ENCODE measurements around the gene MYD88. TPM values are rescaled to one million over a fixed set of nuclear protein-coding genes. Genes with fewer than 3 reads are reported as not detected.

Gene MYD88
- total RNA-seq, 5 donors from 2014 or later (not counting 1 experiment from before 2014, with no cell fraction given): 32.4 to 68.5 (median 56.6) TPM

DNA sequence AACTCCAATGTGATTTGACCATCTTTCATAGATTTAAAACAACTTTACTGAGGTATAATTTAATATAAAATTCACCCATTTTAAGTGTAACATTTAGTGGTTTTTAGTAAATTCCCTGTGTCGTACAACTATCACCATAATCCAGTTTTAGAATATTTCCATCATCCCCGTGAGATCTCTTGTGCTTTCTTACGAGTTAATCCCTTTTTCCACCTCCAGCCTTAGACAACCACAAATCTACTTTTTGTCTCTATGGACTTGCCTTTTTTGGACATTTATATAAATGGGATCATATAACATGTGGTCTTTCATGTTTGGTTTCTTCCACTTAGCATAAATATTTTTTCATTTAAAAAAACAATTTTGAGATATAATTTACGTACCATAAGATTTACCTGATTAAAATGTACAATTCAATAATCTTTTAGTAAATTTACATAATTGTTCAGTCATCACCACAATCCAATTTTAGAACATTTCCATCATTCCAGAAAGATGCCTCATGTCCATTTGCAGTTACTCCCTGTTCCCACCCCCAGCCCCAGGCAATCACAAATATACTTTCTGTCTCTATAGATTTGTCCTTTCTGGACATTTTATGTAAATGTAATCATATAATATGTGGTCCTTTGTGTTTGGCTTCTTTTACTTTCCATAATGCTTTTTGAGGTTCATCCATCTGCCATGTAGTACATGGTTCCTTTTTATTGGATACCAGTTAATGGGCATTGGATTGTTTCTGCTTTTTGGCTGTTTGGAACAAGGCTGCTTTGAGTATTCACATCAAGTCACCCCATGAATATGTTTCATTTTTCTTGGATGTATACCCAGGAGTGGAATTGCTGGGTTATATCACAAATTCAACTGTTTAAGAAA, 29.9 kb downstream of the MYD88 start:
- H3K9me3 ChIP-seq: no peaks in the 10 kb centered on the region
- peaks cover 74 to 84% (median 81%) of the 10 kb centered on the region in 3 donors for H3K4me1 Mint-ChIP-seq
- H3K9me3 Mint-ChIP-seq: no peaks in the 10 kb centered on the region
- H3K27me3 Mint-ChIP-seq: no peaks in the 10 kb centered on the region
- no CpG with 5 or more reads among the region's 4 CpGs for WGBS (ENCODE audit: insufficient coverage)
- H3K27ac Mint-ChIP-seq: no peak overlapping the region
- H3K4me1 ChIP-seq (ENCODE audit: control insufficient read depth in 1 of 2, extremely low read depth in 1 of 2, insufficient read depth in 2 of 2, low read length in 2 of 2): peaks cover 22 to 27% of the 10 kb centered on the region in 2 experiments
- ChIA-PET CTCF (no interaction called here), POLR2A (no interaction called here)
- H3K27me3 ChIP-seq (replicated peaks in 1 of 2; ENCODE audit: control insufficient read depth in 2 of 2, extremely low read depth in 1 of 2, insufficient read depth in 2 of 2, low read length in 1 of 2): no peaks in the 10 kb centered on the region
- DNase-seq: no peak
- H3K4me3 ChIP-seq (ENCODE audit: control insufficient read depth in 1 of 2, extremely low read depth in 1 of 2, low read length in 1 of 2): no peak overlapping the region
- peak overlapping the region in 2 of 3 donors; percentile 92 to 93 for H3K4me3 Mint-ChIP-seq
- H3K36me3 Mint-ChIP-seq: peaks cover 3% of the 10 kb centered on the region
- ATAC-seq (replicated peaks in 1 of 4): no peak
- no peak overlapping the region for H3K27ac ChIP-seq (ENCODE audit: low read length)
- H3K36me3 ChIP-seq (ENCODE audit: control insufficient read depth in 2 of 2, extremely low read depth in 1 of 2, insufficient read depth in 1 of 2, low read length in 1 of 2): no peaks in the 10 kb centered on the region

DNA sequence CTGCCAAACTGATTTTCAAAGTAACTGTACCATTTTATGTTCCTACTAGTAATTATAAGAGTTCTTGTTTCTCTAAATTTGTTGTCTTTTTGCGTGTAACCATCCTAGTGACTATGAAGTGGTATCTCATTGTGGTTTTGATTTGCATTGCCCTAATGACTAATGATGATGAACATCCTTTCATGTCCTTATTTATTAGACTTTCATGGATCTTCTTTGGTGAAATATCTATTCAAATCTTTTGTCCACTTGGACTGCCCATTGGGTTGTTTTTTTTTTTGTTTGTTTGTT, 30.5 kb downstream of the MYD88 start:
- Histone ChIP-seq H3K4me1 (ENCODE audit: control insufficient read depth in 1 of 2, extremely low read depth in 1 of 2, insufficient read depth in 2 of 2, low read length in 2 of 2) (peaks cover 24 to 31% of the 10 kb centered on the region in 2 experiments), H3K9me3 (no peaks in the 10 kb centered on the region), H3K36me3 (ENCODE audit: control insufficient read depth in 2 of 2, extremely low read depth in 1 of 2, insufficient read depth in 1 of 2, low read length in 1 of 2) (no peaks in the 10 kb centered on the region), H3K4me3 (ENCODE audit: control insufficient read depth in 1 of 2, extremely low read depth in 1 of 2, low read length in 1 of 2) (no peak overlapping the region), H3K27ac (ENCODE audit: low read length) (no peak overlapping the region), H3K27me3 (replicated peaks in 1 of 2; ENCODE audit: control insufficient read depth in 2 of 2, extremely low read depth in 1 of 2, insufficient read depth in 2 of 2, low read length in 1 of 2) (no peaks in the 10 kb centered on the region)
- Mint-ChIP-seq H3K4me1 (peaks cover 80 to 89% (median 87%) of the 10 kb centered on the region in 3 donors), H3K9me3 (no peaks in the 10 kb centered on the region), H3K36me3 (peaks cover 3% of the 10 kb centered on the region), H3K4me3 (peak overlapping the region in 1 of 3 donors; percentile 9), H3K27me3 (no peaks in the 10 kb centered on the region), H3K27ac (peak overlapping the region in 1 of 2 donors; percentile 36)
- POLR2A ChIA-PET: no interaction called here
- CTCF ChIA-PET: interaction anchor here in 1 of 2 donors (0.7 kb wide), 1 partner anchor 25 kb away, joined by 9 read pairs; no protein-coding TSS in a partner anchor
- ATAC-seq (replicated peaks in 1 of 4) (no peak), DNase-seq (no peak)
- WGBS (ENCODE audit: insufficient coverage): no CpG with 5 or more reads among the region's 1 CpG

DNA sequence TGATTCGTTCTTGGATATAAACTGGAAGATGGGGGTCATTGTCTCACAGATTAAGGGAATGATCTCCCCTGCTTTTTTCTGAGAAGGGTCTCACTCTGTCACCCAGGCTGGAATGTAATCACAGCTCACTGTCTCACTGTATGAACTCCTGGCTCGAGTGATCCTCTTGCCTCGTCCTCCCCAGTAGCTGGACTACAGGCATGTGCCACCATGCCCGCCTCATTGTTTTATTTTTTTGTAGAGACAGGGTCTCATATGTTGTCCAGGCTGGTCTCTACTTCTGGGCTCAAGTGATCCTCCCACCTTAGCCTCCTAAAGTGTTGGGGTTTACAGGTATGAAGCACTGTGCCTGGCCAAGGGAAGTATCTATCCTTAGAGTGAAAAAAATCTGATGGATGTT, 32.3 kb downstream of the MYD88 start:
- DNase-seq: no peak
- WGBS (ENCODE audit: insufficient coverage): 100% methylated on average over 2 of the region's 4 CpGs
- no peak overlapping the region for H3K27ac ChIP-seq (ENCODE audit: low read length)
- POLR2A ChIA-PET: no interaction called here
- H3K4me1 ChIP-seq (ENCODE audit: control insufficient read depth in 1 of 2, extremely low read depth in 1 of 2, insufficient read depth in 2 of 2, low read length in 2 of 2): peaks cover 22 to 28% of the 10 kb centered on the region in 2 experiments
- peaks cover 3% of the 10 kb centered on the region for H3K36me3 Mint-ChIP-seq
- H3K9me3 ChIP-seq: no peaks in the 10 kb centered on the region
- H3K27me3 Mint-ChIP-seq: no peaks in the 10 kb centered on the region
- no peak overlapping the region for H3K27ac Mint-ChIP-seq
- no peaks in the 10 kb centered on the region for H3K36me3 ChIP-seq (ENCODE audit: control insufficient read depth in 2 of 2, extremely low read depth in 1 of 2, insufficient read depth in 1 of 2, low read length in 1 of 2)
- H3K4me3 Mint-ChIP-seq: no peak overlapping the region
- H3K4me1 Mint-ChIP-seq: peaks cover 87 to 89% (median 87%) of the 10 kb centered on the region in 3 donors
- CTCF ChIA-PET: no interaction called here
- no peaks in the 10 kb centered on the region for H3K9me3 Mint-ChIP-seq
- no peak for ATAC-seq (replicated peaks in 1 of 4)
- no peak overlapping the region for H3K4me3 ChIP-seq (ENCODE audit: control insufficient read depth in 1 of 2, extremely low read depth in 1 of 2, low read length in 1 of 2)
- H3K27me3 ChIP-seq (replicated peaks in 1 of 2; ENCODE audit: control insufficient read depth in 2 of 2, extremely low read depth in 1 of 2, insufficient read depth in 2 of 2, low read length in 1 of 2): no peaks in the 10 kb centered on the region

DNA sequence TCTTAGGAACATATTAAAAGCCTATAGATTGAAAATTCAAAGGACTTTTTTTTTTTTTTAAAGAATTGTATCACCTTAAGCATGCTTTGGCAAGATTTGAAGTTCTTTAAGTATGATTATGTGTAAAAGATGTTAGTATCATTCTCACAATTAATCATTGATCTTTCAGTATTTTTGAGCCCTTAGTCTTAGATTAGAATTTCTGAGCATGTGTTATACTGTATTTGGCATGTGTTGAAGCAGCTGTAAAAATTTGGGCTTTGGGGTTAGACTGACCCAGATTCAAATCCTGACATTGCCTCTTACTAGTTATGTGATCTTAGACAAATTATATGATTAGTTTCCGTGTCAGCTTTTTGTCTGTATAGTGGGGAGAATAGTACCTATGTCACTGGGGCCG, 33.2 kb downstream of the MYD88 start:
- no CpG with 5 or more reads among the region's 2 CpGs for WGBS (ENCODE audit: insufficient coverage)
- H3K27me3 Mint-ChIP-seq: no peaks in the 10 kb centered on the region
- H3K4me3 ChIP-seq (ENCODE audit: control insufficient read depth in 1 of 2, extremely low read depth in 1 of 2, low read length in 1 of 2): no peak overlapping the region
- ChIA-PET CTCF (interaction anchor here in 1 of 2 donors (0.7 kb wide), 1 partner anchor 19 kb away, joined by 3 read pairs; no protein-coding TSS in a partner anchor), POLR2A (interaction anchor here in 1 of 2 donors (0.5 kb wide), 1 partner anchor 903 kb away, joined by 3 read pairs; no protein-coding TSS in a partner anchor)
- H3K36me3 Mint-ChIP-seq: peaks cover 3% of the 10 kb centered on the region
- no peaks in the 10 kb centered on the region for H3K36me3 ChIP-seq (ENCODE audit: control insufficient read depth in 2 of 2, extremely low read depth in 1 of 2, insufficient read depth in 1 of 2, low read length in 1 of 2)
- no peaks in the 10 kb centered on the region for H3K9me3 ChIP-seq
- no peak for DNase-seq
- no peaks in the 10 kb centered on the region for H3K9me3 Mint-ChIP-seq
- H3K27me3 ChIP-seq (replicated peaks in 1 of 2; ENCODE audit: control insufficient read depth in 2 of 2, extremely low read depth in 1 of 2, insufficient read depth in 2 of 2, low read length in 1 of 2): no peaks in the 10 kb centered on the region
- H3K4me1 Mint-ChIP-seq: peaks cover 80 to 83% (median 83%) of the 10 kb centered on the region in 3 donors
- H3K4me1 ChIP-seq (ENCODE audit: control insufficient read depth in 1 of 2, extremely low read depth in 1 of 2, insufficient read depth in 2 of 2, low read length in 2 of 2): peaks cover 18 to 19% of the 10 kb centered on the region in 2 experiments
- ATAC-seq (replicated peaks in 1 of 4): no peak
- no peak overlapping the region for H3K4me3 Mint-ChIP-seq
- no peak overlapping the region for H3K27ac Mint-ChIP-seq
- no peak overlapping the region for H3K27ac ChIP-seq (ENCODE audit: low read length)

DNA sequence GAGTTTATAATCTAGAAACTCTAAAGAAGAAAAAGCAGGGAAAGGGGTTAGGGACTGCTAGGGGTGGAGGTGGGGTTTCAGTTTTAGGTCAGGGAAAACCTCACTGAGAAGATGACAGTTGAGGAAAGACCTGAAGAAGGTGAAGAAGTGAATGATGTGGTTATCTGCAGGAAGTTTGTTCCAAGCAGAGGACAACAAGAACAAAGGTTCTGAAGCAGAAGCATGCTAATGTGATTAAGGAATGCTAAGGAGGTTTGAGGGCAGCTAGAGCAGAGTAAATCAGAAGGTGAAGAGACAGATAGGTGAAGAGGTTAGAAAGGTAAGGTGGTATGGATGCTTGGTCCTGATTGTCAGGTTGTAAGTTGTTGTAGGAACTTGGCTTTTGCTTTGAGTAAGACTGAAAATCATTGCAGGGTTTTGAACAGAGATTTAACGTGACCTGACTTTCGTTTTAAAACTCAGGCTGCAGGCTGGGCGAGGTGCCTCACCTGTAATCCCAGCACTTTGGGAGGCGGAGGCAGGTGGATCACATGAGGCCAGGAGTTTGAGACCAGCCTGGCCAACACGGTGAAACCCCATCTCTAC, 35.5 kb downstream of the MYD88 start:
- H3K36me3 ChIP-seq (ENCODE audit: control insufficient read depth in 2 of 2, extremely low read depth in 1 of 2, insufficient read depth in 1 of 2, low read length in 1 of 2): peaks cover 0 to 2% of the 10 kb centered on the region in 2 donors
- no peaks in the 10 kb centered on the region for H3K9me3 ChIP-seq
- Mint-ChIP-seq H3K27me3 (no peaks in the 10 kb centered on the region), H3K36me3 (peaks cover 6% of the 10 kb centered on the region), H3K9me3 (no peaks in the 10 kb centered on the region), H3K27ac (peak overlapping the region; percentile 40 to 60), H3K4me1 (peaks cover 66 to 74% (median 68%) of the 10 kb centered on the region in 3 donors), H3K4me3 (peak overlapping the region; percentile 17 to 62 (median 31))
- WGBS (ENCODE audit: insufficient coverage): 39% methylated on average over 3 of the region's 5 CpGs
- POLR2A ChIA-PET: interaction anchor here in 1 of 2 donors (1.5 kb wide), 1 partner anchor 9 kb away, joined by 3 read pairs; the partner anchor contains the start of gene OXSR1
- H3K4me1 ChIP-seq (ENCODE audit: control insufficient read depth in 1 of 2, extremely low read depth in 1 of 2, insufficient read depth in 2 of 2, low read length in 2 of 2): peaks cover 9 to 14% of the 10 kb centered on the region in 2 experiments
- H3K27me3 ChIP-seq (replicated peaks in 1 of 2; ENCODE audit: control insufficient read depth in 2 of 2, extremely low read depth in 1 of 2, insufficient read depth in 2 of 2, low read length in 1 of 2): no peaks in the 10 kb centered on the region
- ATAC-seq (replicated peaks in 1 of 4): peak in 3 of 4 experiments; percentile 30 to 58 (median 55)
- DNase-seq: no peak
- CTCF ChIA-PET: no interaction called here
- no peak overlapping the region for H3K4me3 ChIP-seq (ENCODE audit: control insufficient read depth in 1 of 2, extremely low read depth in 1 of 2, low read length in 1 of 2)
- H3K27ac ChIP-seq (ENCODE audit: low read length): no peak overlapping the region

DNA sequence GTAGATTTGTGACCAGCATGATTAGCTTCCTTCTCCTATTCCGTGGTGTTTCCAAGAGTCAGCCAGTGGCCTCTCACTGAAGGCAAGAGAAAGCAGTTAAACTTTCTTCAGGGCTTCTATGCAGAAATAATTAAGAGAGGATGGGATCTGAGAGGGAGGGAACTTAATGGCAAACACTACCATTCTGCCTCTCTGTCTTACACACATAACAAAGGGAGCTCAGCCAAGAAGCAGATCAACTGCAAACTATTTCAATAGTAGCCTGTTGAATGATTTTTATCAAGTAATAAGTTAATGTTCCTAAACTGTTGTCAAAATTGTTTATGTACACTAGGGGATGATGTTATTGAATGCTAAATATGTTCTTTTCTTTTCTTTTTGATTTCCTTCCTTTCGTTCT, 38.7 kb downstream of the MYD88 start:
- H3K9me3 ChIP-seq: no peaks in the 10 kb centered on the region
- ATAC-seq (replicated peaks in 1 of 4): no peak
- peaks cover 45 to 72% (median 52%) of the 10 kb centered on the region in 3 donors for H3K4me1 Mint-ChIP-seq
- H3K4me3 Mint-ChIP-seq: no peak overlapping the region
- no CpG with 5 or more reads among the region's 2 CpGs for WGBS (ENCODE audit: insufficient coverage)
- H3K36me3 ChIP-seq (ENCODE audit: control insufficient read depth in 2 of 2, extremely low read depth in 1 of 2, insufficient read depth in 1 of 2, low read length in 1 of 2): peaks cover 0 to 4% of the 10 kb centered on the region in 2 donors
- no peak for DNase-seq
- no peaks in the 10 kb centered on the region for H3K27me3 ChIP-seq (replicated peaks in 1 of 2; ENCODE audit: control insufficient read depth in 2 of 2, extremely low read depth in 1 of 2, insufficient read depth in 2 of 2, low read length in 1 of 2)
- peak overlapping the region; percentile 33 to 53 for H3K27ac Mint-ChIP-seq
- H3K4me1 ChIP-seq (ENCODE audit: control insufficient read depth in 1 of 2, extremely low read depth in 1 of 2, insufficient read depth in 2 of 2, low read length in 2 of 2): peaks cover 9 to 17% of the 10 kb centered on the region in 2 experiments
- CTCF ChIA-PET: no interaction called here
- POLR2A ChIA-PET: no interaction called here
- H3K27me3 Mint-ChIP-seq: no peaks in the 10 kb centered on the region
- H3K9me3 Mint-ChIP-seq: no peaks in the 10 kb centered on the region
- H3K4me3 ChIP-seq (ENCODE audit: control insufficient read depth in 1 of 2, extremely low read depth in 1 of 2, low read length in 1 of 2): no peak overlapping the region
- H3K27ac ChIP-seq (ENCODE audit: low read length): no peak overlapping the region
- peaks cover 17% of the 10 kb centered on the region for H3K36me3 Mint-ChIP-seq

All from T-cell (primary cell).